HCT116 (cell line): ENCODE data around the gene CAST.

ENCODE experiments used
- EZH2 ChIP-seq: fragments of 200-600 bp; sonication (generic); IDR thresholded peaks from 2 replicates; pipeline ENCODE4 v1.6.1; 2017; ENCODE audit warnings: antibody characterized with exemption, mixed run types
- FOSL1 ChIP-seq: IDR thresholded peaks from 2 replicates; pipeline ENCODE4 v1.6.1; 2012; ENCODE audit warnings: low read depth
- POLR2A ChIP-seq: IDR thresholded peaks from 2 replicates; pipeline ENCODE4 v1.7.0; 2011; ENCODE audit warnings: borderline replicate concordance; ENCODE audit not compliant: insufficient read depth, insufficient read length; ENCODE audit errors: extremely low read depth
- POLR2AphosphoS5 ChIP-seq: IDR thresholded peaks from 2 replicates; pipeline ENCODE4 v1.6.1; 2011; ENCODE audit warnings: mild to moderate bottlenecking, low read depth, low read length, moderate library complexity
- RAD21 ChIP-seq: IDR thresholded peaks from 2 replicates; pipeline ENCODE4 v1.6.1; 2012; ENCODE audit warnings: low read depth, mild to moderate bottlenecking
- TF ChIP-seq, protein P1 (sequence below), 3 experiments: fragments of 200-600 bp in 1 of 3; sonication (generic) in 1 of 3; IDR thresholded peaks in 2 of 3; conservative IDR thresholded peaks in 1 of 3; 2 replicates each; pipeline ENCODE4 v1.5.1; 2012 to 2017; ENCODE audit warnings: low read depth in 2 of 3, low read length in 2 of 3, antibody characterized with exemption in 1 of 3, borderline replicate concordance in 1 of 3, control low read depth in 1 of 3, mild to moderate bottlenecking in 1 of 3, mixed read lengths in 1 of 3, mixed run types in 1 of 3, moderate library complexity in 1 of 3; ENCODE audit not compliant: insufficient read depth in 1 of 3

- no peak for TF ChIP-seq POLR2A
- no peak for TF ChIP-seq RAD21
- TF ChIP-seq, protein P1, sequence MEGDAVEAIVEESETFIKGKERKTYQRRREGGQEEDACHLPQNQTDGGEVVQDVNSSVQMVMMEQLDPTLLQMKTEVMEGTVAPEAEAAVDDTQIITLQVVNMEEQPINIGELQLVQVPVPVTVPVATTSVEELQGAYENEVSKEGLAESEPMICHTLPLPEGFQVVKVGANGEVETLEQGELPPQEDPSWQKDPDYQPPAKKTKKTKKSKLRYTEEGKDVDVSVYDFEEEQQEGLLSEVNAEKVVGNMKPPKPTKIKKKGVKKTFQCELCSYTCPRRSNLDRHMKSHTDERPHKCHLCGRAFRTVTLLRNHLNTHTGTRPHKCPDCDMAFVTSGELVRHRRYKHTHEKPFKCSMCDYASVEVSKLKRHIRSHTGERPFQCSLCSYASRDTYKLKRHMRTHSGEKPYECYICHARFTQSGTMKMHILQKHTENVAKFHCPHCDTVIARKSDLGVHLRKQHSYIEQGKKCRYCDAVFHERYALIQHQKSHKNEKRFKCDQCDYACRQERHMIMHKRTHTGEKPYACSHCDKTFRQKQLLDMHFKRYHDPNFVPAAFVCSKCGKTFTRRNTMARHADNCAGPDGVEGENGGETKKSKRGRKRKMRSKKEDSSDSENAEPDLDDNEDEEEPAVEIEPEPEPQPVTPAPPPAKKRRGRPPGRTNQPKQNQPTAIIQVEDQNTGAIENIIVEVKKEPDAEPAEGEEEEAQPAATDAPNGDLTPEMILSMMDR (IDR thresholded peaks at IDR 0.05 in 2 of 3, conservative IDR thresholded peaks at IDR 0.05 in 1 of 3; ENCODE audit: borderline replicate concordance in 1 of 3, insufficient read depth in 1 of 3, low read depth in 2 of 3, low read length in 2 of 3) = no peak
- no peak for TF ChIP-seq EZH2
- no peak for TF ChIP-seq FOSL1
- TF ChIP-seq POLR2AphosphoS5 = no peak
These were observed 27.3 kb upstream of the CAST start for GRCh38 chr5:96634881-96635280.
